Measurements from ENCODE around the gene TOMM34. TPM values are rescaled to one million over a fixed set of nuclear protein-coding genes. Genes with fewer than 3 reads are reported as not detected.

TOMM34 gene
- total RNA-seq, 1 experiment from 2014 or later, result 30.6 TPM

DNA sequence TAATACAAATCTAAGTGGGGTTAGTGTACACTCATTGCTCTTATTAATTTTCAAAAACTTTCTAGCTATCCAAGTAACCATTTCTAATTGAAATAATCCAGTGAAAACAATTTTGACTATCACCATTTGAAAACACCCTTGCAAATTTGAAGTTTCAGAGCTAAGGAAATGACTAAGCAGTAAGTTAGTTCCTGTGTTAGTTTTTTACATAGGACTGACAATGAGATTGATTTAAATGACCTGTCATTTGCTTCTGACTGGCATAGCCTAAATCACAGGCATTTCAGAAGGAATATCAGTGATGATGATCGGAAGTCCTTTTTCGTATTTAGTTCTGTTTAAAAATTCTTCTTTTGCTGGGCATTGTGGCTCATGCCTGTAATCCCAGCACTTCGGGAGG lies 33.1 kb upstream of the TOMM34 start:
- Histone ChIP-seq H3K36me3 (ENCODE audit: control insufficient read depth, insufficient read depth, low read length) (peaks cover 4% of the 10 kb centered on the region; the same call in 1 of the 2 replicates), H3K27me3 (ENCODE audit: control insufficient read depth, insufficient read depth, low read length) (no peaks in the 10 kb centered on the region), H3K4me1 (ENCODE audit: control insufficient read depth, insufficient read depth, low read length) (peaks cover 4% of the 10 kb centered on the region; the same call in 1 of the 2 replicates), H3K9me3 (ENCODE audit: control insufficient read depth, insufficient read depth, low read depth, low read length) (no peaks in the 10 kb centered on the region), H3K27ac (ENCODE audit: low read length) (no peak overlapping the region), H3K4me3 (ENCODE audit: low read depth in 2 of 2, low read length in 2 of 2) (no peak overlapping the region)
- TF ChIP-seq TCF7L2 (IDR thresholded peaks at IDR 0.05; ENCODE audit: low read depth, low read length), result no peak
- no TSS peak for BruUV-seq (replicated peaks)
- CTCF ChIA-PET, result interaction anchor here (0.6 kb wide), 1 partner anchor 19 kb away, joined by 4 read pairs; no protein-coding TSS in a partner anchor
- intact Hi-C loops (cut with micrococcal nuclease; ENCODE audit: unreplicated experiment) (no loop called here), in situ Hi-C loops (cut with HindIII; ENCODE audit: low pct_unique_long_range_greater_than_20kb, low sequenced_read_pairs) (no loop called here)
- ATAC-seq (no peak), DNase-seq (ENCODE audit: low read depth, low spot score) (peak; percentile 24)
- POLR2A ChIA-PET, result no interaction called here

DNA sequence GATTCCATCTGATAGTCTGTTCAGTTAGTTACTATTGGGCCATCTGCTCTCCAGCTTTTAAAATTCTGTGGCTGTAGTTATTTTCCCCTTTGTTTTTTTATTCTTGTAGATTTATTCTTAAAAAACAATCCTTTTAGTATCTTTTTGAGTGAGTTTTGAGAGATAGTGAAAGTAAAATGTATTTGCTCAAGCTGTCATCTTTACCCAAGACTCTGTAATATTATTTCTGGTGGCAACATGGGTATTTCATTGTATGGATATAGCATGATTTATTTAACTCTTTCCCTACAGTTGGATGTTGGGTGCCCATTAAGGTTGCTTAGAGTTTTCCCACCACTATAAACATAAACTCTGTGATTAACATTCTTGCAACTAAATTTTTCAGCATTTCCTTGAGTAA lies 30.8 kb upstream of the TOMM34 start:
- Histone ChIP-seq H3K4me3 (ENCODE audit: low read depth in 2 of 2, low read length in 2 of 2) (no peak overlapping the region), H3K27ac (ENCODE audit: low read length) (no peak overlapping the region), H3K27me3 (ENCODE audit: control insufficient read depth, insufficient read depth, low read length) (no peaks in the 10 kb centered on the region), H3K9me3 (ENCODE audit: control insufficient read depth, insufficient read depth, low read depth, low read length) (no peaks in the 10 kb centered on the region), H3K36me3 (ENCODE audit: control insufficient read depth, insufficient read depth, low read length) (peaks cover 15% of the 10 kb centered on the region), H3K4me1 (ENCODE audit: control insufficient read depth, insufficient read depth, low read length) (peaks cover 4% of the 10 kb centered on the region; the same call in 1 of the 2 replicates)
- ChIA-PET POLR2A (no interaction called here), CTCF (no interaction called here)
- in situ Hi-C loops (cut with HindIII; ENCODE audit: low pct_unique_long_range_greater_than_20kb, low sequenced_read_pairs), result no loop called here
- intact Hi-C loops (cut with micrococcal nuclease; ENCODE audit: unreplicated experiment), result no loop called here
- ATAC-seq, result no peak
- no peak for DNase-seq (ENCODE audit: low read depth, low spot score)
- no TSS peak for BruUV-seq (replicated peaks)
- TF ChIP-seq POLR2AphosphoS5 (IDR thresholded peaks at IDR 0.05; ENCODE audit: low read depth, low read length) (no peak), TCF7L2 (IDR thresholded peaks at IDR 0.05; ENCODE audit: low read depth, low read length) (no peak)
- TF ChIP-seq, protein P1, sequence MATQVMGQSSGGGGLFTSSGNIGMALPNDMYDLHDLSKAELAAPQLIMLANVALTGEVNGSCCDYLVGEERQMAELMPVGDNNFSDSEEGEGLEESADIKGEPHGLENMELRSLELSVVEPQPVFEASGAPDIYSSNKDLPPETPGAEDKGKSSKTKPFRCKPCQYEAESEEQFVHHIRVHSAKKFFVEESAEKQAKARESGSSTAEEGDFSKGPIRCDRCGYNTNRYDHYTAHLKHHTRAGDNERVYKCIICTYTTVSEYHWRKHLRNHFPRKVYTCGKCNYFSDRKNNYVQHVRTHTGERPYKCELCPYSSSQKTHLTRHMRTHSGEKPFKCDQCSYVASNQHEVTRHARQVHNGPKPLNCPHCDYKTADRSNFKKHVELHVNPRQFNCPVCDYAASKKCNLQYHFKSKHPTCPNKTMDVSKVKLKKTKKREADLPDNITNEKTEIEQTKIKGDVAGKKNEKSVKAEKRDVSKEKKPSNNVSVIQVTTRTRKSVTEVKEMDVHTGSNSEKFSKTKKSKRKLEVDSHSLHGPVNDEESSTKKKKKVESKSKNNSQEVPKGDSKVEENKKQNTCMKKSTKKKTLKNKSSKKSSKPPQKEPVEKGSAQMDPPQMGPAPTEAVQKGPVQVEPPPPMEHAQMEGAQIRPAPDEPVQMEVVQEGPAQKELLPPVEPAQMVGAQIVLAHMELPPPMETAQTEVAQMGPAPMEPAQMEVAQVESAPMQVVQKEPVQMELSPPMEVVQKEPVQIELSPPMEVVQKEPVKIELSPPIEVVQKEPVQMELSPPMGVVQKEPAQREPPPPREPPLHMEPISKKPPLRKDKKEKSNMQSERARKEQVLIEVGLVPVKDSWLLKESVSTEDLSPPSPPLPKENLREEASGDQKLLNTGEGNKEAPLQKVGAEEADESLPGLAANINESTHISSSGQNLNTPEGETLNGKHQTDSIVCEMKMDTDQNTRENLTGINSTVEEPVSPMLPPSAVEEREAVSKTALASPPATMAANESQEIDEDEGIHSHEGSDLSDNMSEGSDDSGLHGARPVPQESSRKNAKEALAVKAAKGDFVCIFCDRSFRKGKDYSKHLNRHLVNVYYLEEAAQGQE (IDR thresholded peaks at IDR 0.05; ENCODE audit: insufficient read depth in 1 of 2, low read depth in 2 of 2, low read length in 1 of 2), result no peak

DNA sequence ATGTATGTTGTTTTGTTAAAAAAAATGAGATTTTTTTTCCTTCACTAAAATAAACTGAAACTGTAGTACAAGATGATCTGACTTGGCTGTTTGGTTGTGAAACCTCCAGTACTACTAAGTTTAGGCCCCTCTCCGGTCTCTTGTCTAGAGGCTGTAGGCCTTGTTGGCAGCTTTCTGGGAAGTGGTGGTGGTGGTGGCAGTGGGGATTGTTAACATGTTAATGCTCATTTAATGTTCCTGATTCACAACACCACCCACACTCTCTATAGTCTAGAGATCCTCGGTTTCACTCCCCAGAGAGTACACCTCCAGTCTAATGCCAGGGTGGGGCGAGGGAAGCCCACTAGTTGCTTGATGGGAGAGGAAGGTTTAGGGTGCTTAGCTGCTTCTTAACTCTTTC lies 30.2 kb upstream of the TOMM34 start:
- intact Hi-C loops (cut with micrococcal nuclease; ENCODE audit: unreplicated experiment), result no loop called here
- BruUV-seq (replicated peaks), result no TSS peak
- H3K36me3 ChIP-seq (ENCODE audit: control insufficient read depth, insufficient read depth, low read length), result peaks cover 15% of the 10 kb centered on the region
- DNase-seq (ENCODE audit: low read depth, low spot score), result no peak
- in situ Hi-C loops (cut with HindIII; ENCODE audit: low pct_unique_long_range_greater_than_20kb, low sequenced_read_pairs), result no loop called here
- H3K27ac ChIP-seq (ENCODE audit: low read length), result no peak overlapping the region
- H3K4me1 ChIP-seq (ENCODE audit: control insufficient read depth, insufficient read depth, low read length), result peaks cover 4% of the 10 kb centered on the region; the same call in 1 of the 2 replicates
- TF ChIP-seq SIN3A (IDR thresholded peaks at IDR 0.05; ENCODE audit: borderline replicate concordance, insufficient read depth, low read depth, low read length) (no peak), TCF7L2 (IDR thresholded peaks at IDR 0.05; ENCODE audit: low read depth, low read length) (no peak), POLR2AphosphoS5 (IDR thresholded peaks at IDR 0.05; ENCODE audit: low read depth, low read length) (no peak)
- TF ChIP-seq, protein P2, sequence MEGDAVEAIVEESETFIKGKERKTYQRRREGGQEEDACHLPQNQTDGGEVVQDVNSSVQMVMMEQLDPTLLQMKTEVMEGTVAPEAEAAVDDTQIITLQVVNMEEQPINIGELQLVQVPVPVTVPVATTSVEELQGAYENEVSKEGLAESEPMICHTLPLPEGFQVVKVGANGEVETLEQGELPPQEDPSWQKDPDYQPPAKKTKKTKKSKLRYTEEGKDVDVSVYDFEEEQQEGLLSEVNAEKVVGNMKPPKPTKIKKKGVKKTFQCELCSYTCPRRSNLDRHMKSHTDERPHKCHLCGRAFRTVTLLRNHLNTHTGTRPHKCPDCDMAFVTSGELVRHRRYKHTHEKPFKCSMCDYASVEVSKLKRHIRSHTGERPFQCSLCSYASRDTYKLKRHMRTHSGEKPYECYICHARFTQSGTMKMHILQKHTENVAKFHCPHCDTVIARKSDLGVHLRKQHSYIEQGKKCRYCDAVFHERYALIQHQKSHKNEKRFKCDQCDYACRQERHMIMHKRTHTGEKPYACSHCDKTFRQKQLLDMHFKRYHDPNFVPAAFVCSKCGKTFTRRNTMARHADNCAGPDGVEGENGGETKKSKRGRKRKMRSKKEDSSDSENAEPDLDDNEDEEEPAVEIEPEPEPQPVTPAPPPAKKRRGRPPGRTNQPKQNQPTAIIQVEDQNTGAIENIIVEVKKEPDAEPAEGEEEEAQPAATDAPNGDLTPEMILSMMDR (IDR thresholded peaks at IDR 0.05), result no peak
- TF ChIP-seq, protein P1 (IDR thresholded peaks at IDR 0.05; ENCODE audit: insufficient read depth in 1 of 2, low read depth in 2 of 2, low read length in 1 of 2), result no peak
- CTCF ChIA-PET, result interaction anchor here (0.6 kb wide), 1 partner anchor 329 kb away, joined by 4 read pairs; no protein-coding TSS in a partner anchor
- H3K9me3 ChIP-seq (ENCODE audit: control insufficient read depth, insufficient read depth, low read depth, low read length), result no peaks in the 10 kb centered on the region
- no peak overlapping the region for H3K4me3 ChIP-seq (ENCODE audit: low read depth in 2 of 2, low read length in 2 of 2)
- no peak for ATAC-seq
- H3K27me3 ChIP-seq (ENCODE audit: control insufficient read depth, insufficient read depth, low read length), result no peaks in the 10 kb centered on the region
- POLR2A ChIA-PET, result no interaction called here

Measured in Panc1 (cell line).